SW480 (cell line): ENCODE measurements around the gene SMCHD1.
"Not testable (repeated sequence)": the region's sequence is repeated elsewhere in the genome, so short reads cannot be mapped to it uniquely, and the experiment has no call there.

Experiments
- DNase-seq: peaks from one replicate; pipeline ENCODE4 v3.0.0-alpha.2; 2016; ENCODE audit warnings: low spot score

Gene SMCHD1

DNA sequence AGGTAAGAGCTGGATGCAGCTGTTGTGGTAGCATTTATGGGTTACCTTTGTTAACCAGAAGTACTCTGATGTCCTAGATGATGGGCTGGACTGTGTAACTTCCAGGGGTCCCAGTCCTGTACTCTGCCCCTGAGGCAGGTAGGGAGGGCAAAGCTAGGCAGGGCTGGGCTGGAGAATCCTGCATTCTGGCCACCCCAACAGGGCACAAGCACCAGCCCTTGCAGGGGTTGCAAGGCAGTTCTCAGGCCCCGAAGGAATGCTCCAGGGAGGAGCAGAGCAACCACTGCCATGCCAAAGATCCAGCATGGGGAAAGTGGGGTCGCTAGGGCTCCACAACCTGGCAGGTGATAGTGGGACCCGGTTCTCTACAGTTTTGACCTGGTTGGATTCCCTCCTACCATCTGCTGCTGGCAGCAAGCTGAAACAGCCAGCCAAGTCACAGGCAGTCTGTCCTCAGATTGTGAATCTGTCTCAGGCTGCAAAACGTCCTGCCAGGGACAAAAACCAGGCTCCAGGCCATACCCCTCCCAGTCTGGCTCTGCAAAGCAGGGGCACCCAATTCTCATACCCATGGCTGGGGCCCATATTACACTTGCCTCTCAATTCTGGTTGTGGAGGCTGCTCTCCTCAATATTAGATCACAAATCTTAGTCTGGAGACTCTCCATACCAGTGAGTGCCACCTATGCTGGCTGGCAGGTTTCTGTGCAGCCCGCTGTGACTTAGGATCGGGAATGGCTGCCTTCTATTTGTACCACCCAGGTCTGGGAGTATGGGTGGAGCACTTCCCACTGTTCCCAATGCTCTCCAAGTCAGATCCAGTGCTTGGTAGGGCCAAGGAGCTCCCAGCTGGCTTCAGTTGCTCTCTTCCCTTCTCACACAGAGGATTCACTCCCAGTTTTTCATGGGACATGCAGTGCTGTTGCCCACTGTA lies 61.1 kb downstream of the SMCHD1 start:
- DNase-seq, result no peak

DNA sequence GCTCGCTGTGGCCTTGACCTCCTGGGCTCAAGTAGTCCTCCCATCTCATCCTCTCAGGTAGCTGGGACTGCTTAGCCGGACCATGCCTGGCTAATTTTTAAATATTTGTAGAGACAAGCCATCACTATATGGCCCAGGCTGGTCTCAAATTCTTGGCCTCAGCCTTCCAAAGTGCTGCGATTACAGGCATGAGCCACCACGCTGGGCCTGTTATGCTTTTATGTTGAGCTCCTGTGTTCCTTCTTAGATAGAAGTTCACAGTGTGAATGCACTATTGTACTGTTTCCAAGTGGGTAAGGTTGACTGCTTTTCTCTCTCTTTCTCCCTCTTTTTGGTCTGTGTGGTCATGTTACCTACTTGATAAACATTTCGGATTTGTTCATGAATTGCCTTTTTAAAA lies 61.9 kb downstream of the SMCHD1 start:
- DNase-seq, result no peak

DNA sequence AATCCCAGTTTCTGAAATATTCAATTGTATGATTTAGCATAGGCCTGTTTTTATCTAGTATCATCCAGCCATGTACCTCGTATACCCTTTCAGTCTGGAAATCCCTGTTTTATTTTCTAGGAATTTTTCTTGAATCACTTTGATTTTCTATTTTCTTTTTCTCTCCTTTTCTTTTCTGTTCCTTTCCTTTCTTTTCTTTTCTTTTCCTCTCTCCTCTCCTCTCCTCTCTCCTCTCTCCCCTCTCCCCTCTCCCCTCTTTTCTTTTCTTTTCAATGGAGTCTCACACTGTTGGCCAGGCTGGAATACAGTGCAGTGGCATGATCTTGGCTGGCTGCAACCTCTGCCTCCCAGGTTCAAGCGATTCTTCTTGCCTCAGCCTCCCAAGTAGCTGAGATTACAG lies 63.5 kb downstream of the SMCHD1 start:
- DNase-seq, result no peak

GRCh38 chr18:2723207-2723606 lies 67.7 kb downstream of the SMCHD1 start:
- no peak for DNase-seq

GRCh38 chr18:2729757-2730156 lies 74.2 kb downstream of the SMCHD1 start:
- DNase-seq, result no peak

DNA sequence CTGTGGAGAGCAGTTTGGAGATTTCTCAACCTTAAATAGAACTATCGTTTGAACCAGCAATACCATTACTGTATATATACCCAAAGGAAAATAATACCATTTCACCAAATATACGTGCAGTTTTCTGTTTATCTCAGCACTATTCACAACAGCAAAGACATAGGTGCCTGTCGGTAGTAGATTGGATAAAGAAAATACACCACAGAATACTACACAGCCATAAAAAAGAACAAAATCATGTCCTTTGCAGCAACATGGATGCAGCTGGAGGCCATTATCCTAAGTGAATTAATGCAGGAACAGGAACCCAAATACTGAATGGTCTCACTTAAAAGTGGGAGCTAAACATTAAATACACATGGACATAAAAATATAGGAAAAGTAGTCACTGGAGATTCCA lies 81.3 kb downstream of the SMCHD1 start:
- no peak for DNase-seq

DNA sequence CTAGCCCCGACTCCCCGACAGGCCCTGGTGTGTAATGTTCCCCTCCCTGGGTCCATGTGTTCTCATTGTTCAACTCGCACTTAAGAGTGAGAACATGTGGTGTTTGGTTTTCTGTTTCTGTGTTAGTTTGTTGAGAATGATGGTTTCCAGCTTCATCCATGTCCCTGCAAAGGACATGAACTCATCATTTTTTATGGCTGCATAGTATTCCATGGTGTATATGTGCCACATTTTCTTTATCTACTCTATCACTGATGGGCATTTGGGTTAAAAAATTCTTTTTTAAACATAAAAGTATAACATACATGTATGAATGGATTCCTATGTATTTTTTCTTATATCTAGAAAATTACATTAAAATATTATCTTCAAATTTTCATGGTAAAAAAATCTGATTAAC lies 84.6 kb downstream of the SMCHD1 start:
- DNase-seq, result not testable (repeated sequence)

DNA sequence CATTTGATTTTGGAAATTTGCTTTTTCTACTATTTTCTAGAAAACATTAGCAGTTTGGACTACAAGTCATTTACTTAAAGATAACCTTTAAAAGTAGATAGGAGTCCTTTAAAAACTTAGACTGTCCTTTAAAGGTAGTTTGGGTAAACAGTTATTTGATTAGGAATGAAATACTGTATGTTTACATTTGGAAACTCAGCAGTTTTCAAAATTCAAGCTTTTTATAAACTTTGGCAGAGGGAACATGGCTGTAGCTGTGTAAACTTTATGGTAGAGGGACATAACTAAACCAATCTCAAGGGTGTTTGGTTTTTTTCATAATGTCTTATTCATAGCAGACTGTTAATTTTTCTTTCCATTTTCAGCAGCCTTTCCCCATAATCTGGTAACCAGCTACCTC lies 90.7 kb downstream of the SMCHD1 start:
- DNase-seq, result no peak

GRCh38 chr18:2758309-2758708 lies 102.8 kb downstream of the SMCHD1 start:
- no peak for DNase-seq

GRCh38 chr18:2774669-2775068 lies 119.1 kb downstream of the SMCHD1 start:
- no peak for DNase-seq

DNA sequence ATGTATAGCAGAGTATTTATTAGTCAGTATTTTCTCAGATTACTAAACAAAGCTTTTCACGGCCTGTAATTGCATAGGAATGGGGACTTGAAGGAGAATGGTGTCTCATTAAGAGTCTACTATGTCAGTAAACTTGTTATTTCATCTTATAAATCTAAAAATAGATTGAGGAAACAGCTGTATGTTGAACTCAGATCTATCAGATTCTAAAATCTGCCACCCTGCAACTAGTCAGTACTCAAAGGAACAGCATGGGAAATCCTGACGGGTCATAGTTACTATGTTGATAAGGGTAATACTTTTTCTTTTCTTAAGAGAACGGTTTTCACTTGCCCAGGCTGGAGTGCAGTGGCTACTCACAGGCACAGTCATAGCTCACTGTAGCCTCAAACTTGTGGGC lies 121.1 kb downstream of the SMCHD1 start:
- DNase-seq, result no peak

DNA sequence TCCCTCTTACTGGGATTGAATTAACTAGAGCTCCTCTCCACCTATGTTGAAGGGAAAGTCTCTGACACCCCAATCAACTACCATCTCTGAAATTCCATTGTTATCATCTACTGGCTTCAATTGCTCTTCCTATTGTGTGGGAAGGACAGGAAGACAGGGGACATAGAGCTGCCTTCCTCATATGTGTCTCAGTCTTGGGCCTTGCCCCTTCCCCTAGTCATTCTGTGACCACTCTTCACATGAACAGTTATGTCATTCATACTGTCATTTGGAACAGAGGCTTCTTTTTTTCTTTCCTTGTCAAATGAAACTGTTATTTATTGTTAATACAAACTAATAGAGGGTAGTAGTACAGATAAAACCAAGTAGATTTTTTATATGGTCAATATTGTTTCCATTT lies 121.7 kb downstream of the SMCHD1 start:
- no peak for DNase-seq

- no peak for DNase-seq
These were observed 125.2 kb downstream of the SMCHD1 start for GRCh38 chr18:2780750-2781149.

GRCh38 chr18:2787225-2787624 lies 131.7 kb downstream of the SMCHD1 start:
- no peak for DNase-seq

DNA sequence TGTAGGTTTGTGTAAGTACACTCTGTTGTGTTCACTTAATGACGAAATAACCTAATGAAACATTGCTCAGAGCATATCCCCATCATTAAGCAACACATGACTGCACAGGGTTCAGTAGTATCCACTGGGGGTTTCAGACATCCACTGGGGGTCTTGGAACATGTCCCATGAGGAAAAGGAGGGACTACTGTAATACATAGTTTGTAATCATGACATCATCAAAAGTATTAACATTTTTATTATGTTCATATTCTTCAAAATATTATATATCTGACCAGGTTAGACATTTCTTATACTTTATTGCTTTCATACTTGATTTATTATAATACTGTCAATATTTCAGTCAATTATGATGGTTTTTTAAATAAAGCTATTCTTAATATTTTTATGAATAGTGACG lies 136.9 kb downstream of the SMCHD1 start:
- DNase-seq, result no peak

GRCh38 chr18:2794159-2794558 lies 138.6 kb downstream of the SMCHD1 start:
- DNase-seq, result no peak

- DNase-seq, result no peak
These were observed 142.4 kb downstream of the SMCHD1 start for GRCh38 chr18:2797951-2798350.

GRCh38 chr18:2799369-2799768 lies 143.8 kb downstream of the SMCHD1 start:
- DNase-seq, result no peak

- DNase-seq, result no peak
These were observed 150.7 kb downstream of the SMCHD1 start for GRCh38 chr18:2805970-2806943.

- DNase-seq, result not testable (repeated sequence)
These were observed 153.1 kb downstream of the SMCHD1 start for GRCh38 chr18:2808640-2809039.

DNA sequence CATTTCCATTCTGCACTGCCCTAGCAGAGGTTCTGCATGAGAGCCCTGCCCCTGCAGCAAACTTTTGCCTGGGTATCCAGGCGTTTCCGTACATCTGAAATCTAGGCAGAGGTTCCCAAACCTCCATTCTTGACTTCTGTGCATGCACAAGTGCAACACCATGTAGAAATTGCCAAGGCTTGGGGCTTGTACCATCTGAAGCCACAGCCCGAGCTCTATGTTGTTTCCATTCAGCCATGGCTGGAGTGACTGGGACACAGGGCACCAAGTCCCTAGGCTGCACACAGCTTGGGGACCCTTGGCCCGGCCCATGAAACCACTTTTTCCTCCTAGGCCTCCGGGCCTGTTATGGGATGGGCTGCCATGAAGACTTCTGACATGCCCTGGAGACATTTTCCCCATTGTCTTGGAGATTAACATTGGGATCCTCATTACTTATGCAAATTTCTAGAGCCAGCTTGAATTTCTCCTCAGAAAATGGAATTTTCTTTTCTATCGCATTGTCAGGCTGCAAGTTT lies 154.2 kb downstream of the SMCHD1 start:
- DNase-seq, result not testable (repeated sequence)

GRCh38 chr18:2811416-2811815 lies 155.9 kb downstream of the SMCHD1 start:
- DNase-seq, result no peak

DNA sequence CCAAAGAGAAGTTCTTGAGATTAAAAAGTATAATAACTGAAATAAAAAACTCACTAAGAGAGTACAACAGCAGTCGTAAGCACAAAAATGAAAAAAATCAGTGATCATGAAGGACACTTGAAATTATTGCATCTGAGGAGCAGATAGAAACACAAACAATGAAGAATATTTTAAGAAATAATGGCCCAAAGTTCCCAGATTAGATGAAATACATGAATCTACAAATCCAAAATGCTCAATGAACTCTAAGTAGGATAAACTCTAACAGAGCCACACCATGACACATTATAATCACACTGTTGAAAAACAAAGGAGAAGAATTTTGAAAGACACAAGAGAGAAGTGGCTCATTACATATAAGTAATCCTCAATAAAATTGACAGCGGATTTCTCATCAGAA lies 159.4 kb downstream of the SMCHD1 start:
- no peak for DNase-seq
